ENCODE data around the gene STARD13.

DNA sequence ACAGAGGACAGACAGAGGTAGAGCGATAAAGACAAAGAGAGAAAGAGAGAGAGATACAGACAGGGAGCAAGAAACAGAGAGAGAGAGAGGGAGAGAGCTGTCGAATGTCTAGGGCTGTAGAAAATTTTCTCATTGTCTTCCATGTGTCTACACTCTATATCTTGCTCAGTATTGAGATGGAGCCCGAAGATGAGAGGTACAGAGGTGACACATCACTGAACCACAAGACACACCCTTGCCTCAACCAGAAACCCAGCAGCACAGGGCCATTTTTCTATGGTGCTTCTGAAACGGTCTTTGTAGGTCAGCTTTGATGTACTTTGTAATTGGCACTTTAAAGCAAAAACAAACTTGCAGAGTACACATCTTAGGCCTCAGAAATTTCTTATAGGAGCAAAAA lies 157.4 kb downstream of the STARD13 start:
- no peak for TF ChIP-seq POLR2AphosphoS5 (IDR thresholded peaks at IDR 0.05; ENCODE audit: low read depth)
- TF ChIP-seq, protein P1, sequence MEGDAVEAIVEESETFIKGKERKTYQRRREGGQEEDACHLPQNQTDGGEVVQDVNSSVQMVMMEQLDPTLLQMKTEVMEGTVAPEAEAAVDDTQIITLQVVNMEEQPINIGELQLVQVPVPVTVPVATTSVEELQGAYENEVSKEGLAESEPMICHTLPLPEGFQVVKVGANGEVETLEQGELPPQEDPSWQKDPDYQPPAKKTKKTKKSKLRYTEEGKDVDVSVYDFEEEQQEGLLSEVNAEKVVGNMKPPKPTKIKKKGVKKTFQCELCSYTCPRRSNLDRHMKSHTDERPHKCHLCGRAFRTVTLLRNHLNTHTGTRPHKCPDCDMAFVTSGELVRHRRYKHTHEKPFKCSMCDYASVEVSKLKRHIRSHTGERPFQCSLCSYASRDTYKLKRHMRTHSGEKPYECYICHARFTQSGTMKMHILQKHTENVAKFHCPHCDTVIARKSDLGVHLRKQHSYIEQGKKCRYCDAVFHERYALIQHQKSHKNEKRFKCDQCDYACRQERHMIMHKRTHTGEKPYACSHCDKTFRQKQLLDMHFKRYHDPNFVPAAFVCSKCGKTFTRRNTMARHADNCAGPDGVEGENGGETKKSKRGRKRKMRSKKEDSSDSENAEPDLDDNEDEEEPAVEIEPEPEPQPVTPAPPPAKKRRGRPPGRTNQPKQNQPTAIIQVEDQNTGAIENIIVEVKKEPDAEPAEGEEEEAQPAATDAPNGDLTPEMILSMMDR (IDR thresholded peaks at IDR 0.05; ENCODE audit: insufficient read depth, low read length), result no peak
- no peak for TF ChIP-seq SPI1 (IDR thresholded peaks at IDR 0.05; ENCODE audit: borderline replicate concordance, low read depth)
- no peak for TF ChIP-seq GABPA (IDR thresholded peaks at IDR 0.05; ENCODE audit: low read depth)
- TF ChIP-seq, protein P2, sequence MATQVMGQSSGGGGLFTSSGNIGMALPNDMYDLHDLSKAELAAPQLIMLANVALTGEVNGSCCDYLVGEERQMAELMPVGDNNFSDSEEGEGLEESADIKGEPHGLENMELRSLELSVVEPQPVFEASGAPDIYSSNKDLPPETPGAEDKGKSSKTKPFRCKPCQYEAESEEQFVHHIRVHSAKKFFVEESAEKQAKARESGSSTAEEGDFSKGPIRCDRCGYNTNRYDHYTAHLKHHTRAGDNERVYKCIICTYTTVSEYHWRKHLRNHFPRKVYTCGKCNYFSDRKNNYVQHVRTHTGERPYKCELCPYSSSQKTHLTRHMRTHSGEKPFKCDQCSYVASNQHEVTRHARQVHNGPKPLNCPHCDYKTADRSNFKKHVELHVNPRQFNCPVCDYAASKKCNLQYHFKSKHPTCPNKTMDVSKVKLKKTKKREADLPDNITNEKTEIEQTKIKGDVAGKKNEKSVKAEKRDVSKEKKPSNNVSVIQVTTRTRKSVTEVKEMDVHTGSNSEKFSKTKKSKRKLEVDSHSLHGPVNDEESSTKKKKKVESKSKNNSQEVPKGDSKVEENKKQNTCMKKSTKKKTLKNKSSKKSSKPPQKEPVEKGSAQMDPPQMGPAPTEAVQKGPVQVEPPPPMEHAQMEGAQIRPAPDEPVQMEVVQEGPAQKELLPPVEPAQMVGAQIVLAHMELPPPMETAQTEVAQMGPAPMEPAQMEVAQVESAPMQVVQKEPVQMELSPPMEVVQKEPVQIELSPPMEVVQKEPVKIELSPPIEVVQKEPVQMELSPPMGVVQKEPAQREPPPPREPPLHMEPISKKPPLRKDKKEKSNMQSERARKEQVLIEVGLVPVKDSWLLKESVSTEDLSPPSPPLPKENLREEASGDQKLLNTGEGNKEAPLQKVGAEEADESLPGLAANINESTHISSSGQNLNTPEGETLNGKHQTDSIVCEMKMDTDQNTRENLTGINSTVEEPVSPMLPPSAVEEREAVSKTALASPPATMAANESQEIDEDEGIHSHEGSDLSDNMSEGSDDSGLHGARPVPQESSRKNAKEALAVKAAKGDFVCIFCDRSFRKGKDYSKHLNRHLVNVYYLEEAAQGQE (IDR thresholded peaks at IDR 0.05; ENCODE audit: insufficient replicate concordance, low read depth), result no peak
